ENCODE data around the gene GGN.
A peak's percentile ranks its signal among the peaks of the same experiment; 100 is the strongest.

DNA sequence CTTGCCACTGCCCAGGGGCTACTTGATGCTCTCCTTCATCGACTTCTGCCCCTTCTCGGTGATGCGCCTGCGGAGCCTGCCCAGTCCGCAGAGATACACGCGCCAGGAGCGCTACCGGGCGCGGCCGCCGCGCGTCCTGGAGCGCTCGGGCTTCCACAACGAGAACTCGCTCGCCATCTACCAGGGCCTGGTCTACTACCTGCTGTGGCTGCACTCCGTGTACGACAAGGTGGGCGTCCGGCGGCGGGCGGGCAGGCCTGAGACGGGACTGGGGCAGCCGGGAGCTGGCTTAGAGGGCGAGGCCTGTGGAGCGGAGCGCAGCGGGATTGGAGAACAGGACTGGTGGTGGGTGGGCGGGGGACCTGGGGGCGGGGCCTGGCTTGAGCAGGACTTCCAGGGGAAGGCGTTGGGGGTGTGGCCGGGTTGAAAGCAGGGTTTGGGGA, 26.2 kb downstream of the GGN start:
- TF ChIP-seq, protein P1, sequence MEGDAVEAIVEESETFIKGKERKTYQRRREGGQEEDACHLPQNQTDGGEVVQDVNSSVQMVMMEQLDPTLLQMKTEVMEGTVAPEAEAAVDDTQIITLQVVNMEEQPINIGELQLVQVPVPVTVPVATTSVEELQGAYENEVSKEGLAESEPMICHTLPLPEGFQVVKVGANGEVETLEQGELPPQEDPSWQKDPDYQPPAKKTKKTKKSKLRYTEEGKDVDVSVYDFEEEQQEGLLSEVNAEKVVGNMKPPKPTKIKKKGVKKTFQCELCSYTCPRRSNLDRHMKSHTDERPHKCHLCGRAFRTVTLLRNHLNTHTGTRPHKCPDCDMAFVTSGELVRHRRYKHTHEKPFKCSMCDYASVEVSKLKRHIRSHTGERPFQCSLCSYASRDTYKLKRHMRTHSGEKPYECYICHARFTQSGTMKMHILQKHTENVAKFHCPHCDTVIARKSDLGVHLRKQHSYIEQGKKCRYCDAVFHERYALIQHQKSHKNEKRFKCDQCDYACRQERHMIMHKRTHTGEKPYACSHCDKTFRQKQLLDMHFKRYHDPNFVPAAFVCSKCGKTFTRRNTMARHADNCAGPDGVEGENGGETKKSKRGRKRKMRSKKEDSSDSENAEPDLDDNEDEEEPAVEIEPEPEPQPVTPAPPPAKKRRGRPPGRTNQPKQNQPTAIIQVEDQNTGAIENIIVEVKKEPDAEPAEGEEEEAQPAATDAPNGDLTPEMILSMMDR (optimal IDR thresholded peaks at IDR 0.05 in 1 of 3, IDR thresholded peaks at IDR 0.05 in 1 of 3, conservative IDR thresholded peaks at IDR 0.05 in 1 of 3; ENCODE audit: extremely low read depth in 1 of 3, insufficient read depth in 2 of 3, low read length in 3 of 3): peak in 1 of 3 experiments; percentile 39
- TF ChIP-seq EZH2 (IDR thresholded peaks at IDR 0.05; ENCODE audit: low read length): no peak
